ENCODE results near the gene GIMAP8. TPM values are rescaled to one million over a fixed set of nuclear protein-coding genes. Genes with fewer than 3 reads are reported as not detected.
A peak's percentile ranks its signal among the peaks of the same experiment; 100 is the strongest.

GIMAP8 gene
- total RNA-seq, 1 experiment from 2014 or later, result not detected

- no CpG with 5 or more reads among the region's 11 CpGs for WGBS (ENCODE audit: extremely low coverage, insufficient read length, low lambda C conversion rate)
- Histone ChIP-seq H2BK15ac (ENCODE audit: low read depth, low read length) (no peak overlapping the region), H3K79me2 (ENCODE audit: insufficient read depth, low read length) (no peaks in the 10 kb centered on the region), H3T11ph (ENCODE audit: low read length) (no peak overlapping the region), H3K4me2 (ENCODE audit: insufficient read depth, insufficient read length, low read length) (no peak overlapping the region), H2BK120ac (ENCODE audit: low read depth, low read length, poor library complexity, severe bottlenecking) (no peak overlapping the region), H2BK20ac (ENCODE audit: low read depth, low read length, poor library complexity, severe bottlenecking) (no peak overlapping the region), H4K20me1 (ENCODE audit: control insufficient read depth, insufficient read depth, insufficient read length) (no peaks in the 10 kb centered on the region), H4K8ac (replicated peaks; ENCODE audit: insufficient read length, low read depth, low read length) (no peak overlapping the region), H3K23me2 (ENCODE audit: insufficient read length, low read depth, low read length, poor library complexity, severe bottlenecking) (no peaks in the 10 kb centered on the region), H4K91ac (ENCODE audit: insufficient read length, low read depth, low read length) (no peak overlapping the region), H3K9me3 (ENCODE audit: control insufficient read depth, low read depth, low read length) (no peaks in the 10 kb centered on the region), H3K14ac (ENCODE audit: insufficient read depth, low read length) (no peak overlapping the region; the same call in 1 of the 2 replicates), H2BK5ac (ENCODE audit: insufficient read length, low read length) (no peak overlapping the region), H2BK12ac (ENCODE audit: insufficient read length, low read depth, low read length) (no peak overlapping the region), H4K5ac (ENCODE audit: insufficient read length, low read depth, low read length) (no peak overlapping the region), H2AFZ (ENCODE audit: low read length) (no peak overlapping the region), H3K4me1 (ENCODE audit: insufficient read depth, low read length) (no peaks in the 10 kb centered on the region), H3K23ac (ENCODE audit: insufficient read length, low read depth, low read length) (no peak overlapping the region), H3K18ac (ENCODE audit: insufficient read length, low read depth, low read length) (no peak overlapping the region), H2AK5ac (ENCODE audit: insufficient read length, low read length) (no peak overlapping the region), H3K27ac (ENCODE audit: insufficient read length, low read depth, low read length) (no peak overlapping the region), H3K79me1 (ENCODE audit: insufficient read depth, low read depth, low read length, poor library complexity, severe bottlenecking) (no peaks in the 10 kb centered on the region), H3K56ac (ENCODE audit: insufficient read length, low read depth, low read length) (no peak overlapping the region), H3K9ac (ENCODE audit: extremely low read depth, insufficient read length, low read length) (no peak overlapping the region), H3K4ac (ENCODE audit: low read depth, low read length) (no peak overlapping the region), H3K27me3 (ENCODE audit: insufficient read depth, low read length) (no peaks in the 10 kb centered on the region)
- Mint-ChIP-seq H3K36me3 (ENCODE audit: insufficient read depth in 1 of 3, low read depth in 3 of 3) (peaks cover 9 to 38% (median 36%) of the 10 kb centered on the region in 3 experiments; a peak in 6 of 7 replicates), H3K4me1 (peaks cover 10 to 23% of the 10 kb centered on the region in 2 experiments), H3K4me3 (no peak overlapping the region), H3K27me3 (ENCODE audit: low read depth) (no peaks in the 10 kb centered on the region; the same call in 1 of the 2 replicates), H3K27ac (peak overlapping the region in 1 of 3 experiments; percentile 22; a peak in 2 of 7 replicates), H3K9me3 (no peaks in the 10 kb centered on the region; a peak in 2 of 5 replicates)
- peak; percentile 27 for DNase-seq
- TF ChIP-seq CTCF (conservative IDR thresholded peaks at IDR 0.05), result no peak
Measured at GRCh38 chr7:150413640-150414081, 36.8 kb upstream of the GIMAP8 start.

Data from H9 (cell line).